Endothelial cell of umbilical vein (primary cell): ENCODE data around the gene ARHGAP10. TPM values are rescaled to one million over a fixed set of nuclear protein-coding genes. Genes with fewer than 3 reads are reported as not detected.
"Not testable (repeated sequence)": the region's sequence is repeated elsewhere in the genome, so short reads cannot be mapped to it uniquely, and the experiment has no call there.

Experiments
- BruUV-seq: library from RNA; stranded (reverse); fragments of 400-500 nt; replicated peaks from 2 replicates; lab custom pipeline; 2021; lab: Mats Ljungman, UMichigan
- CTCF ChIA-PET: fragments of 300-600, 350-600 bp; sonication (Branson Sonifier 250); formaldehyde crosslinking; loops from one replicate; lab custom pipeline; 2021; ENCODE audit warnings: antibody characterized with exemption, inconsistent platforms; lab: Charles Lee
- POLR2A ChIA-PET: fragments of 300-600, 350-600 bp; sonication (Branson Sonifier 250); formaldehyde crosslinking; loops from one replicate; lab custom pipeline; 2021; ENCODE audit warnings: antibody characterized with exemption, inconsistent platforms; lab: Charles Lee
- DNase-seq: peaks from one replicate; pipeline ENCODE4 v3.0.0-alpha.2; 2011; ENCODE audit warnings: low read depth, low spot score
- FAIRE-seq: peaks from 2 replicates; lab custom pipeline; 2011; peaks lifted over from hg19 to GRCh38; lab: Jason Lieb, UNC
- H2AFZ ChIP-seq: 2 replicates; pipeline ENCODE4 v1.6.0; 2012; ENCODE audit warnings: low read depth, low read length, control low read depth, inconsistent platforms
- H3K27ac ChIP-seq: 2 replicates; pipeline ENCODE4 v1.5.1; 2011; ENCODE audit warnings: low read depth, mild to moderate bottlenecking, control low read depth, low read length, moderate library complexity; ENCODE audit not compliant: insufficient read depth
- H3K27me3 ChIP-seq, 2 experiments: 2 replicates each; pipeline versions ENCODE4 v1.6.0 to v1.6.1; 2011; ENCODE audit warnings: low read length in 2 of 2, mixed read lengths in 1 of 2; ENCODE audit not compliant: control insufficient read depth in 2 of 2, insufficient read depth in 2 of 2
- H3K36me3 ChIP-seq, 2 experiments: 2 replicates in 1 of 2; 3 replicates in 1 of 2; pipeline ENCODE4 v1.5.1; 2011; ENCODE audit warnings: low read length in 2 of 2, mild to moderate bottlenecking in 1 of 2, moderate library complexity in 1 of 2; ENCODE audit not compliant: control insufficient read depth in 2 of 2, insufficient read depth in 2 of 2; ENCODE audit errors: extremely low read depth in 1 of 2
- H3K4me1 ChIP-seq: 3 replicates; pipeline ENCODE4 v1.5.1; 2011; ENCODE audit warnings: mild to moderate bottlenecking, low read length; ENCODE audit not compliant: control insufficient read depth, insufficient read depth; ENCODE audit errors: extremely low read depth
- H3K4me2 ChIP-seq: 2 replicates; pipeline ENCODE4 v1.6.1; 2011; ENCODE audit warnings: low read length, control low read depth, mixed read lengths; ENCODE audit not compliant: insufficient read depth
- H3K4me3 ChIP-seq, 3 experiments: fragments of 200-600 bp in 1 of 3; sonication (generic), shearing (Covaris generic) in 1 of 3; replicated peaks in 1 of 3; 2 replicates each; pipeline ENCODE4 v1.5.1; 2011 to 2016; ENCODE audit warnings: control low read depth in 3 of 3, low read length in 3 of 3, mild to moderate bottlenecking in 2 of 3, inconsistent platforms in 1 of 3, low read depth in 1 of 3, moderate library complexity in 1 of 3; ENCODE audit not compliant: insufficient read depth in 1 of 3
- H3K79me2 ChIP-seq: 2 replicates; pipeline ENCODE4 v1.6.0; 2012; ENCODE audit warnings: low read length, inconsistent platforms; ENCODE audit not compliant: control insufficient read depth, insufficient read depth
- H3K9ac ChIP-seq: replicated peaks from 2 replicates; pipeline ENCODE3; 2011; ENCODE audit warnings: low read length, control low read depth; ENCODE audit not compliant: insufficient read depth; ENCODE audit errors: extremely low read depth
- H3K9me1 ChIP-seq: replicated peaks from 3 replicates; pipeline ENCODE4 v1.6.0; 2011; ENCODE audit warnings: mild to moderate bottlenecking, low read length; ENCODE audit not compliant: control insufficient read depth, insufficient read depth; ENCODE audit errors: extremely low read depth
- H3K9me3 ChIP-seq: replicated peaks from 2 replicates; pipeline ENCODE4 v1.5.1; 2012; ENCODE audit warnings: low read length, inconsistent platforms; ENCODE audit not compliant: control insufficient read depth, insufficient read depth
- H4K20me1 ChIP-seq: replicated peaks from 2 replicates; pipeline ENCODE3; 2011; ENCODE audit warnings: mild to moderate bottlenecking, low read length; ENCODE audit not compliant: control insufficient read depth, insufficient read depth; ENCODE audit errors: extremely low read depth
- FOS ChIP-seq: IDR thresholded peaks from 2 replicates; pipeline ENCODE4 v1.6.1; 2011; ENCODE audit warnings: mild to moderate bottlenecking, low read length, moderate library complexity, borderline replicate concordance; ENCODE audit not compliant: insufficient read depth
- GATA2 ChIP-seq: IDR thresholded peaks from 2 replicates; pipeline ENCODE4 v1.7.0; 2011; ENCODE audit warnings: low read depth, mild to moderate bottlenecking, moderate library complexity, mixed read lengths, low read length; ENCODE audit not compliant: insufficient read length, insufficient read depth
- MYC ChIP-seq: IDR thresholded peaks from one replicate; pipeline ENCODE4 v1.6.1; 2011; ENCODE audit warnings: mild to moderate bottlenecking, low read depth, low read length
- POLR2A ChIP-seq: IDR thresholded peaks from 2 replicates; pipeline ENCODE4 v1.6.1; 2012; ENCODE audit warnings: low read depth, mild to moderate bottlenecking, control low read depth, low read length
- POLR2AphosphoS5 ChIP-seq: IDR thresholded peaks from 2 replicates; pipeline ENCODE4 v1.6.1; 2012; ENCODE audit warnings: low read depth, mild to moderate bottlenecking, control low read depth, low read length, moderate library complexity; ENCODE audit not compliant: insufficient read depth
- dilution Hi-C: fragments of 300-500 bp; cut with MboI; formaldehyde crosslinking; loops from one replicate; pipeline ENCODE4 v1.15.0; 2019; ENCODE audit warnings: low sequenced_read_pairs; ENCODE audit not compliant: extremely low pct_ligation_motif_present
- intact Hi-C: fragments of 100-400 bp; cut with micrococcal nuclease; formaldehyde crosslinking; loops from one replicate; pipeline ENCODE4 v1.10.0; 2022
- polyA plus RNA-seq, 4 experiments: library from polyadenylated mRNA; depleted of rRNA in 3 of 4; stranded (reverse) in 3 of 4; unstranded in 1 of 4; fragments of >200 nt; gene quantifications; 2 replicates each; pipeline versions ENCODE4 v1.2.1 to v1.2.3, GENCODE V29; 2011 to 2012; ENCODE audit warnings: missing spikeins in 1 of 4
- total RNA-seq: library from RNA; stranded (reverse); gene quantifications from 2 replicates; pipeline ENCODE4 v1.2.3, GENCODE V29; 2021
- TF ChIP-seq, protein P1 (sequence below), 2 donors: IDR thresholded peaks; 1 replicate in 1 of 2; 2 replicates in 1 of 2; pipeline ENCODE4 v1.5.1; 2011; ENCODE audit warnings: low read length in 2 of 2, mild to moderate bottlenecking in 2 of 2, moderate library complexity in 2 of 2, control low read depth in 1 of 2, inconsistent platforms in 1 of 2, low read depth in 1 of 2; ENCODE audit not compliant: insufficient read depth in 1 of 2; ENCODE audit errors: extremely low read depth in 1 of 2

ARHGAP10 gene
- total and polyA plus RNA-seq, 2 donors (not counting 3 experiments of a cell fraction or from before 2014, with no cell fraction given): 20.4 to 36.7 TPM

DNA sequence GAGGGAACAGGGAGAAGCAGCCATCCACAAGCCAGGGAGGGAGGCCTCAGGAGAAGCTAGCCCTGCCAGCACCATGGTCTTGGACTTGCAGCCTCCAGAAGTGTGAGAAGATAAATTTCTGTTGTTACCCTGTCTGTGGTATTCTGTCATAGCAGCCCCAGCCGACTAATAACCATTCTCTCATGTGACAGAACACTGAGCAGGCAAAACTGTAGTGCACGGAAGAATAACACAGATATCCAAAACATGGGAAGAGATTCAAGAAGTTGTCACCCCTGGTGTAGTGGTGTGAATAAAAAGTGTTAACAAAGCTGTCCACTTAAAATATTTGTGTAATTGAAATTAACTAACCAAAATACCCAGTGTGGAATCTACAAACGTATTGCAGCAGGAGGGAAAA is 265.0 kb downstream of the ARHGAP10 start:
- intact Hi-C loops (loop anchor here (10.0 kb wide), 1 partner anchor 518 kb away; no protein-coding TSS in a partner anchor), dilution Hi-C loops (no loop called here)
- DNase-seq (no peak), FAIRE-seq (no peak)
- Histone ChIP-seq H3K9ac (no peak overlapping the region), H3K4me2 (no peak overlapping the region), H4K20me1 (no peaks in the 10 kb centered on the region), H3K9me3 (no peaks in the 10 kb centered on the region), H3K4me1 (peaks cover 18% of the 10 kb centered on the region), H3K79me2 (no peaks in the 10 kb centered on the region), H3K27ac (no peak overlapping the region), H3K36me3 (no peaks in the 10 kb centered on the region), H3K4me3 (no peak overlapping the region), H3K27me3 (no peaks in the 10 kb centered on the region), H2AFZ (no peak overlapping the region), H3K9me1 (no peaks in the 10 kb centered on the region)
- CTCF ChIA-PET: interaction anchor here (1.4 kb wide), 1 partner anchor 11 kb away, joined by 4 read pairs; no protein-coding TSS in a partner anchor
- TF ChIP-seq POLR2A (no peak), MYC (no peak), POLR2AphosphoS5 (no peak), GATA2 (no peak), FOS (no peak)
- TF ChIP-seq, protein P1, sequence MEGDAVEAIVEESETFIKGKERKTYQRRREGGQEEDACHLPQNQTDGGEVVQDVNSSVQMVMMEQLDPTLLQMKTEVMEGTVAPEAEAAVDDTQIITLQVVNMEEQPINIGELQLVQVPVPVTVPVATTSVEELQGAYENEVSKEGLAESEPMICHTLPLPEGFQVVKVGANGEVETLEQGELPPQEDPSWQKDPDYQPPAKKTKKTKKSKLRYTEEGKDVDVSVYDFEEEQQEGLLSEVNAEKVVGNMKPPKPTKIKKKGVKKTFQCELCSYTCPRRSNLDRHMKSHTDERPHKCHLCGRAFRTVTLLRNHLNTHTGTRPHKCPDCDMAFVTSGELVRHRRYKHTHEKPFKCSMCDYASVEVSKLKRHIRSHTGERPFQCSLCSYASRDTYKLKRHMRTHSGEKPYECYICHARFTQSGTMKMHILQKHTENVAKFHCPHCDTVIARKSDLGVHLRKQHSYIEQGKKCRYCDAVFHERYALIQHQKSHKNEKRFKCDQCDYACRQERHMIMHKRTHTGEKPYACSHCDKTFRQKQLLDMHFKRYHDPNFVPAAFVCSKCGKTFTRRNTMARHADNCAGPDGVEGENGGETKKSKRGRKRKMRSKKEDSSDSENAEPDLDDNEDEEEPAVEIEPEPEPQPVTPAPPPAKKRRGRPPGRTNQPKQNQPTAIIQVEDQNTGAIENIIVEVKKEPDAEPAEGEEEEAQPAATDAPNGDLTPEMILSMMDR (IDR thresholded peaks at IDR 0.05; ENCODE audit: extremely low read depth in 1 of 2, insufficient read depth in 1 of 2, low read depth in 1 of 2, low read length in 2 of 2): no peak
- POLR2A ChIA-PET: no interaction called here
- BruUV-seq: no TSS peak

DNA sequence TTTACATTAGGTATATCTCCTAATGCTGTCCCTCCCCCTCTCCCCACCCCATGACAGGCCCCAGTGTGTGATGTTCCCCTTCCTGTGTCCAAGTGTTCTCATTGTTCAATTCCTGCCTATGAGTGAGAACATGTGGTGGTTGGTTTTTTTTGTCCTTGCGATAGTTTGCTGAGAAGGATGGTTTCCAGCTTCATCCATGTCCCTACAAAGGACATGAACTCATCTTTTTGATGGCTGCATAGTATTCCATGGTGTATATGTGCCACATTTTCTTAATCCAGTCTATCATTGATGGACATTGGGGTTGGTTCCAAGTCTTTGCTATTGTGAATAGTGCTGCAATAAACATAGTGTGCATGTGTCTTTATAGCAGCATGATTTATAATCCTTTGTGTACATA is 268.1 kb downstream of the ARHGAP10 start:
- H3K27ac ChIP-seq, H2AFZ ChIP-seq, intact Hi-C loops, H3K9ac ChIP-seq, dilution Hi-C loops, H3K79me2 ChIP-seq, H3K9me3 ChIP-seq, H3K9me1 ChIP-seq, POLR2A ChIA-PET, H3K4me1 ChIP-seq, H4K20me1 ChIP-seq, BruUV-seq, FAIRE-seq, H3K4me3 ChIP-seq, H3K4me2 ChIP-seq, H3K36me3 ChIP-seq, DNase-seq, H3K27me3 ChIP-seq: not testable (repeated sequence)
- CTCF ChIA-PET: interaction anchor here (2.0 kb wide), 1 partner anchor 16 kb away, joined by 6 read pairs; no protein-coding TSS in a partner anchor
